CD4-positive, alpha-beta T cell treated with Interleukin-10 for 1 hour (primary cell): ENCODE data around the gene CNBD2.
"Not testable (repeated sequence)": the region's sequence is repeated elsewhere in the genome, so short reads cannot be mapped to it uniquely, and the experiment has no call there.

Source experiments
- DNase-seq: peaks from one replicate; pipeline ENCODE4 v3.0.0-alpha.2; 2020

Gene CNBD2

DNA sequence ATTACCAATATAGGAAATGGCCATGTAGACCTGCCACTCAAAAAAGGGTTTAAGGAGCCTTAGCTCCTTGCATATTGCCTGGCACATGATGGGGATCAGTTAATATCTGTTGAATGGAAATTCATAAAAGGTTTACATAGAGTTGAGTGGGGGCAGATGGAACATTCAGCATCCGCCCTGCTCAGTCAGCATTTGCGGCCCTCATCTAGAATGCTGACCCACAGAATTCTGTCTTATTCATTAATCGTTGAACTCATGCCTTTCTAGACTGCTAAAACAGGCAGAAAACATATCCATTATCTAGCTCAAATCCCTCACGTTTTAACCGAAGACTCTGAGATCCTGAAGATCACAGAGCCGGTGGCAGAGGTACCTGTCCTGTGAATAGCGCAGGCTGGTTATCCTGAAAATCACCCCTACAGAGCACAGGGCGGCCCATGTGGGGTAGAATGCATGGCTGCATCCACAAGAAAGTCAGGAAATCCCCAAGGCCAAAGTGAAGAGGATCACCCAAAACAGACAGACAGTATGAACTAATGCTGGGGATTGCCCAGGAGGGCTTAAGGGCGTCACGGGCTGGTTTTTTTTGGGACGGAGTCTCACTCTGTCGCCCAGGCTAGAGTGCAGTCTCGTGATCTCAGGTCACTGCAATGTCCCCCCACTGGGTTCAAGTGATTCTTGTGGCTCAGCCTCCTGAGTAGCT lies 59.9 kb downstream of the CNBD2 start:
- no peak for DNase-seq

DNA sequence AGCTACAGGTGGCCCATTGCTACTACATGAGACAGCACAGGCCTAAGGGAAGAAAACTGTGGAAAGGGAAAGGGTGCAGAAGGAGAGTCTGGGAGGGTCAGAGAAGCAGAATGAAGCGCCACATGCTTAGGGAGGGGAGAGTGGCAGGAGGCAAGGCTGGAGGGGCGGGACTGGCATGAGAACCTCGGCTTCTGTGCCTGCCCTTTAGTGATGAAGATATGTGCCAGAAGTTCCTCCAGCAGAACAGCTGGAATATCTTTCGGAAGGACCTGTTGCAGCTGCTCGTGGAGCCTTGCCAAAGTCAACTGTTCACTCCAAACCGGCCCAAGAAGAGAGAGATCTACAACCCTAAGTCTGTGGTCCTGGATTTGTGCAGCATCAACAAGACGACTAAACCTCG lies 61.8 kb downstream of the CNBD2 start:
- DNase-seq: no peak

DNA sequence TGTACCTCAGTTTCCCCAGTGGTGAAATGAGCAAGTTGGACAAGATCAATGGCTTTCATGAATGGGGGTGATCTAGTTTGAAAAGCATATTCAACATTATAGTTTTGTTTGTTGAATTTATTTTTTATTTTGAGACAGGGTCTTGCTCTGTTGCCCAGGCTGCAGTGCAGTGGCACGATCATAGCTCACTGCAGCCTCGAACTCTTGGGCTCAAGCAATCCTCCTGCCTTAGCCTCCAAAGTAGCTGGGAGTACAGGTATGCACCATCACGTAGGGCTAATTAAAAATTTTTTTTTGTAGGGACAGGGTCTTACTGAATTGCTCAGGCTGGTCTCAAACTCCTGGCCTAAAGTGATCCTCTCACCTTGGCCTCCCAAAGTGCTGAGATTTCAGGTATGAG lies 63.4 kb downstream of the CNBD2 start:
- no peak for DNase-seq

DNA sequence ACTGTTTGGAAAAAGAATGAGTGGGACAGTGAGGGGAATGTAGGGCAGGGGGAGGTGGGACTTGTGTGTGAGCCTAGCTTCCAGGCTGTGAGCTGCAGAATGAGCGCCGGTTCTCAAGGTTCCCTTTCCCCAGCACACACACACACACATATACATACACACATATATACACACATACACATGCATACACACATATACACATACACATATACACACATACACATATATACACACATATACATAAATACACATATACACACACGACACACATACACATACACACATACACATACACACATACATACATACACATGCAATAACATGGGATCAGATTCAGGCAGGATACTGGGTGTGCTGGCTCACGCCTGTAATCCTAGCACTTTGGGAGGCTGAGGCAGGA lies 66.5 kb downstream of the CNBD2 start:
- no peak for DNase-seq

DNA sequence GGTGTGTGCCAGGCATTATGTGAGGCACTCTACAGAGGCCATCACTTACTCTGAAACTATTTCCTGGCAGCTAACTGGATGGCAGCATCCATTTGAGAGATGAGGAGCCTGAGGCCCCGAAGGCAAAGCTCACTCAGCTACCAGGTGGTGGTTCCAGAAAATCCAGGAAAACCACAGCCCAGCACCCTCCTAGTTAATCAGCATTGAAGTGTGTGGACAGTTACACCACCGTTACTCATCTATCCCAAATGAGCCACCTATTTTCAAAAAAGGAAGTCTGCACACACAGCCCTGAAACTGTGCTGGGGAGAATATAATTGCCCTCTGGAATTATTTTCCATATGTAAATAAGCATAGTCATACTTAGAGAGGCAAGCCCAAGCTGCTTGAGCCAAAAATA lies 67.4 kb downstream of the CNBD2 start:
- no peak for DNase-seq

DNA sequence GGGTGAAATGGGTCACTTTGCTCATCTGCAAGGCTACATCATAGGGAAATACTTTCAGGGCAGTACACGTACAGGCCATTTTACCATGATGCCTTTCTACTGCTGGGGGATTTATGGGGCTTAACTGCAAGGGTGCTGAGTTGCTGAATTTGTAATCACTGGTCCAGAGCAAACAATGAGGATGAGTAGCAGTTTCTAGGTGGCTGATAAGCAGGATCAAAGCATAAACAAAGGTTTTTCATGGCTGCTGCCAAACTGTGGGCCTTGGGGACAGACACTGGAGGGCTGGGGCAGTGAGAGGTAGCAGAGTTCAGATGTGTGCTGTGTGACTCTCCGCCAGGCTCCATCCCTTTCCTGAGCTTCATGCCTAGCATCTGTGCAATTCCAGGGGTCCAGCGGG lies 68.3 kb downstream of the CNBD2 start:
- no peak for DNase-seq

DNA sequence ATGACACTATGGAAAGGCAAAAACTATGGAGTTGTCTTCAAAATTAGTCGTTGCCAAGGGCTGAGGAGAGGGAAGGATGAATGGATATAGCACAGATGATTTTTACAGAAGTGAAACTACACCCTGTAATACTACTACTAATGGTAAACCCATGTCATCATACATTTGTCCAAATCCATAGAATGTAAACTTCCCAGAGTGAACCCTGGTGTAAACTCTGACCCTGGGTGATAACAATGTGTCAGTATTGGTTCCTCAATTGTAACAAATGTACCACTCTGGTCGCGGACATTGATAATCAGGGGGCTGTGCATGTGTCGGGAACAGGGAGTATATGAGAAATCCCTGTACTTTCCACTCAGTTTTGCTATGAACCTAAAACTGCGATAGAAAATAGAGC lies 72.2 kb downstream of the CNBD2 start:
- DNase-seq: no peak

DNA sequence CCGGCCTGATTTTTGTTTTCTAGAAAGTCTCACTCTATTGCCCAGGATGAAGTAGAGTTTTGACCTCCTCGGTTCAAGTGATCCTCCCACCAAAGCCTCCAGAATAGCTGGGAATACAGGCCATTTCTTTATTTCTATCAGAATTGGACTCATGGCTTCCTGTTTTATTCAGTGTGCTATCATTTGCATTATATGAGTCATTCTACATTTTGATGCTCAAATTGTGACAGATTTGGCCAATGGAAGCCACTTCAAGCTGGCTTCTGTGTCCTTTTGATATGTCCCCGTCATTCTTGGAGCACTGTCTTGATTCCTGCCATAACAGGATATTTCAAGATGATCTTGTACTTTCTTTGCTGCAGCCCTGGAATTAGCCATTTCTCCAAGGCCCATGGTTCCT lies 75.1 kb downstream of the CNBD2 start:
- DNase-seq: no peak

DNA sequence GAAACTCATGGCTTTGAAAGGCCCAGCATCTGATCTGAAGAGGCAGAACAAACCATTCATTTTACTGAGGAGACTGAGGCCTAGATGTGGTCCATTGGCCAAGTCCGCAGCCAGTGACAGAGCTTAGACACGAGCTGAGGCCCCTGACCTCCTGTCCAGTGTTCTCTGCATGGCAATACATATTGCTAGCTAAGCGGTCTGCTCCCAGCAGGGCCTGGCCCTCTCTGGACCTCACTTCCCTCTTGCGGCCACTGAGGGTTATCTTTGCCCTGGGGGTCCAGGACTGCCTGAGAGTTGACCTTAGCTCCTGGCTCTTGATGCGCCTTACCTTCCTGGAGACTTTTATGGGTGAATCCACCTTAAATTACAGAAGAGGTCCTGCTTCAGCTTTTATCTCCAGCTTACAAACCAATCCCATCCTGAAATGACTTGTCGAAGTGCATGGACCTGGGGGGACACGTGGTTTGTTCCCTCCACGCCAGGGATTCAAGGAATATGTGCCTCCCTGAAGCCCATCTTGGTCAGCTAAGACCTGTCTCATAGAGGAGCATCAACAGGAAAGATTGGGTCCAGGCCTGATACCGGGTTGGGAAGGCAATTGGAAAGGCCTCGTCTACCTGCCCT lies 75.6 kb downstream of the CNBD2 start:
- DNase-seq: no peak

DNA sequence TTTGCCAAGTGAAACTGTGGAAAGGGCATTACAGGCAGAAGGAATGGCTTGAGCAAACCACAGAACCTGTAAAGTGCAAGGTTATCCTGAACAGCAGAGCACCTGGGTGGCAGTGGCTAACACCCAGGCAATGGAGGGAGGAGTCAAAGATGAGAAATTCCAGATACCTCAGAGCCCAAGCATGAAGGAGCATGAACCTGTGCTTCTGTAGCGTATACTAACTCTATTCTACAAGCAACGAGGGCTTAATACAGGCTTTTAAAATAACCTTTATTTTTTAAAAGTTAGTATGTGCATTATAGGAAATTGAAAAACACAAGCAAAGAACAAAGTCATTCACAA lies 77.0 kb downstream of the CNBD2 start:
- no peak for DNase-seq

DNA sequence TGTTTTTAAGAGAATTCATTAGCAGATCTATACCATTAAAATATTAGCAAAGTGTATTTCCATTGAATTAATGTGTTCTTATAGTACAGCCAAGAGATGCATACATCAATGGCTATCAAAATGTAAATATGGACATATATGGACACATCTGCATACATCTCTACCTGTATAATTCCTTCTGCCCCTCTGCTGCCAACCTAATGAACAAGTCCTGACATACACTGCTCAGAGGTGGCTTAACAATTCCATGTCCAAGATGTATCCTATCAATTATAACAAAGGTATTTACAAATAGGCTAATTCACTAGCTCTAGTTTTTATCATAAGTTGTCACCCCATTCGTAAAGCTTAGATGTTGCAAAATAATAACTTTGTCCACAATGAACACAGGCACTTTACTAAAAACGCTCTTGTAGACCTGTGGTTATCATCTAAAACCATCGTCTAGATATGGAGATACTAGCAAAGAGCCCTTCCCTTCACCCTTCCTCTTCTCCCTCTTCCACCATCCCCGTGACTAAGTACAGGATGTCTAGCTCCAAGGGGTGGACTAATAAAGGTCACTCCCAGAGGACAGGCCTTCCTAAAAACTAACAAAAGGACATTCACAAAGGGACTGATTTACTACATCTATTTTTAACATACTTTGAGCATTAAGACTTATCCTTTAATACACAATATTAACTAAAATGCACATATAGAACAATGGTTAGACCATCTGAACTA lies 77.8 kb downstream of the CNBD2 start:
- DNase-seq: not testable (repeated sequence)

DNA sequence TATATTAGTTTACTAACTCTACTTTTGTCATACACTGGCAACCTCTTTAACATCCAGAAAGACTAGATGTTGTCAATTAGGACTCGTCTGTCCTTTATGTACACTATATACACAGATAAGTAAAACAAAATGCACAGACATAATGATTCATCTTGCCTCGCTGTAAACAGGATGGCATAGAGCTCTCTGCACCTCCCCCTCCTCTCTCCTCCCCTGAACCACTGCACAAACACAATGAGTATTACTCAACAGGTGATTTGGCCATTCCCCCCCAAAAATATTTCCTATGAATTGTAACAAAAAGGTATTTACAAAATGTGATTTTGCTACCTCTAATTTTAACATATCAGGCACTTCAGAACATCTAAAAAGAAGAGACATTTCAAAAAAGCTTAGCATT lies 81.0 kb downstream of the CNBD2 start:
- peak; percentile 27 for DNase-seq

DNA sequence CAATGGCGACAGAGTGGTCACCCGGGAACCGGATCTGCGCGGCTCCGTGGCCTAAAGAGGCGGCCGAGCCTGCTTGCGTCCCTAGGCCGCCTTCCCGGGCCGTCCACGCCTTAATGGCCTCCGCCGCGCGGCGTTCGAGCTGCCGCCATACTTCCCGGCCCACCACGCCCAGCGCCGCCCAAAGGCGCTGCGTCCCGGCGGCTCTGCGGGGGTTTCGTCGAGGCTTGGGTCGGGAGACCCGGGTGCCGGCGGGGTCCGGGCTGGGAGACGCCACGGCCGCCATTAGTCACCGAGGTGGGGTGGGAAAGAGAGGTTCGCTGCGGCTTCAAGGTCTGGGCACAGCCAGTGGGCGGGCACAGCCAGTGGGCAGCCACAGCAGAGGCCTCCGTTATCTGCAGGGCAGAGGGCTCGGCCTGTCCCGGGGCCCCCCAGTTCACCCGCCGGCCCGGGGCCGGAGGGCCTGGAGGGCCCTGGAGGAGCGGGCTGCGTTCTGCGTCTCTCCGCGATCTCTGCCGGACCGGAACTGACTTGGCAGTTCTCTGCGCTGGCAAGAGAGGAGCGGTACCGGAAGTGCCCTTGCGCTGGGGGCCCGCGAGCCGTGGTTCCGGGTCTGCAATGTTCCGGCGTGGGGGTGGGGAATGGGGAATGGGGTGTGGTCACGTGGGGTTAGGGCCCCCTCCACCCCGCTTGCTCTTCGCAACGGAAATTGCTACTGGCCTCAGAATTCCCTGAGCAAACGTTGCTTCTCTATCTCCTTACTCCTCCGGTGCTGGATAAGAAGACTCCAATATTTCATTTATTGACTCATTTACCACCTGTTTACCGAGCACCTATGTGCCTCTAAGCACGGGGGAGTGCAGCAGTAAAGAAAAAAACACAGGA lies 82.3 kb downstream of the CNBD2 start:
- peak; percentile 90 for DNase-seq

DNA sequence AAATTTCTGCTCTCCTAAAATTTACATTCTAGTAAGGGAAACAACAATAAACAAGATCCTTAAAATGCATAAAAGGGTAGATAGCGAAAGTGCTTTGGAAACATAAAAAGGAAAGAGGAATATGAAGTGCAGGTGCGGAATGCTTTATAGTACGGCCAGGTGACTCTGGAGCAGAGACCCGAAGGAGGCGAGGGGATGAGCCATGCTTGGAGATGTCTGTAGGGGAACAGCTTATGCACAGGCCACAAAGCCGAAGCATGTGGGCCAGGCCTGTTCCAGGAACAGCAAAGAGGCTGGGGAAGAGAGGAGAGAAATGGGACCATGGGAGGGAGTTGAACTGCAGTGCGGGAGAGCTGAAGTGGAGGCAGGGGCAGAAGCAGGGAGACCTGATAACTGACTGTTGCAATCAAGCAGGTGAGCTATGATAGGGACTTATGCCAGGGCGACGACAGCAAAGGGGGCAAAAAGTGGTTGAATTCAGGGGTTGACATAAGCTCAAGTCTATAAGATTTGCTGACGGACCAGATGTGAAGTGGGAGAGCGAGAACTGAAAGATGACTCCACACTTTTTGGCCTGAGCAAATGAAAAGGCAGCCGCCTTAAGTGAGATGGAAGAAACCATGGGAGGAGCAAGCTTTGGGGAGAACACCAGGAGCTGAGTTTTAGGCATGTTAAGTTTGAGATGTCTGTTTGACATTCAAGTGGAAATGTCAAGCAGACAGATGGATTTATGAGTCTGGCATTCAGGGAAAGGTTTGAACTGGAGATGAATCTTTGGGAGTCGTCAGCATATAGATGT lies 83.1 kb downstream of the CNBD2 start:
- no peak for DNase-seq

DNA sequence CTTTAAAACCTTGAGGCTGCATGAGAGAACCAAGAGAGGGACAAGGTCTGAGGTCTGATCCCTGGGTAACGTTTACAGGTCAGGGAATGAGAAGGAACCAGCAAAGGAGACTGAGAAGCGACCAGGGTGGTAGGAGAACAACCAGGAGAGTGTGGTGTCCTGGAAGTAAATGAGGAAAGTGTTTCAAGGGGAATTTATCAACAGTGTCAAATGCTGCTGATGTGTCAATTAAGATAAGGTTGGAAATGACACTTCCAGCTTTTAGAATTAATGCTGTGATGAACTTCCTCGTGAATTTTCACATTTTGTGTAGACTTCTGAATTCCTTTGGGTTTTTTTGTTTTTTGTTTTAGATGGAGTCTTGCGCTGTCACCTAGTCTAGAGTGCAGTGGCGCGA lies 83.7 kb downstream of the CNBD2 start:
- no peak for DNase-seq

DNA sequence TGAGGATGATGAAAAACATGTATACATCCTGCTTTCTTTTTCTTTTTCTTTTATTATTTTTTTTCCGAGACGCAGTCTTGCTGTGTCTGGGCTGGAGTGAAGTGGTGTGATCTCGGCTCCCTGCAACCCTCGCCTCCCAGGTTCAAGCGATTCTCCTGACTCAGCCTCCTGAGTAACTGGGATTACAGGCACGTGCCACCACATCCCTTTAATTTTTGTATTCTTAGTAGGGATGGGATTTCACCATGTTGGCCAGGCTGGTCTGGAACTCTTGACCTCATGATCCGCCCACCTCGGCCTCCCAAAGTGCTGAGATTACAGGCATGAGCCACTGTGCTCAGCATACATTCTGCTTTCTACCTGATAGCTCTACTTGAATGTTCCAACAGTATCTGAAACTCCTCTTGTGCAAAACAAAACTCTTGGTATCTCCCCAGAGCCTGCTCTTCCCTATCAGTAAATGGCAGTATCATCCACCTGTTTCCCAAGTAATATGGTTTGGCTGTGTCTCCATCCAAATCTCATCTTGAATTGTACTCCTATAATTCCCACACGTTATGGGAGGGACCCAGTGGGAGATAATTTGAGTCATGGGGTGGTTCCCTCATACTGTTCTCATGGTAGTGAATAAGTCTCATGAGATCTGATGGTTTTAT lies 85.6 kb downstream of the CNBD2 start:
- not testable (repeated sequence) for DNase-seq

DNA sequence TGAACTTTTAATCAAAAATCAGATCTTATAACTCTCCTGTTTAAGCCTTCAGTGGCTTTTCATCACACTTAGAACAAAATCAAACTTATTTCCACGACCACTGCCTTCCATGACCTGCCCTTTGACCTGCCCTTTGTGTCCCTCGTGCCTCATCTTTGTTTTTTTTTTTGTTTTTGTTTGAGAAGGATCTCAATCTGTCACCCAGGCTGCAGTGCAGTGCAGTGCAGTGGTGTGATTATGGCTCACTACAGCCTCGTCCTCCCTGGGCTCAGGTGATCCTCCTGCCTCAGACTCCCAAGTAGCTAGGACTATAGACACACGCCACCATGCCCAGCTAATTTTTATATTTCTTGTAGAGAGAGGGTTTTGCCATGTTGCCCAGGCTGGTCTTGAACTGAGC lies 86.8 kb downstream of the CNBD2 start:
- DNase-seq: no peak

DNA sequence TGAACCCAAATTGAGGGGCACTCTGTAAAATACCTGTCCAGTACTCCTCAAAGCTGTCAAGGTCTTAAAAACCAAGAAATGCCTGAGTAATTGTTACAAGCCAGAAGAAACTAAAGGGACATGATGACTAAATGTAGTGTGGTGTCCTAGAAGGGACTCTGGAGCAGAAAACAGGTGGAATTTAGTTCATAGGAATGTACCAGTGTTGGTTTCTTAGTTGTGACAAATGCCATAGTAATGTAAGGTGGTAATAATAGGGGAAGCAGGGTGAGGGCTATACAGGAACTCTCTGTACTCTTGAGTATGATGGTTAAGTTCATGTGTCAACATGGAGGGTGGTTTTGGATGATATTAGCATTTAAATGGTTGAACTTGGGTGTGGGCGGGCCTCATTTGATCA lies 92.3 kb downstream of the CNBD2 start:
- DNase-seq: no peak

DNA sequence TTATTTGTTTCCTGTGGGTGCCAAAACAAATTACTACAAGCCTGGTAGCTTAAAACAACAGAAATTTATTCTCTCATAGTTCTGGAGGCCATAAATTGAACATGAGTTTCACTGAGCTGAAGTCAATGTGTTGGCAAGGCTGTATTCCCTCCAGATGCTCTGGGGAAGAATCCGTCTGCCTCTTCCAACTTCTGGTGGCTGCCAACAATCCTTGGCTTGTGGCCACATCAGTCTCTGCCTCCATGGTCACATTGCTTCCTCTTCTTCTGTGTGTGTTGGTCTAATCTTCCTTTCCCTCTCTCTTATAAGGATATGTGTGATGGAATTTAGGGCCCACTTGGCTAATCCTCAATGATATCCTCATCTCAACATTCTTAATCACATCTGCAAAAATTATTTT lies 93.4 kb downstream of the CNBD2 start:
- DNase-seq: no peak

DNA sequence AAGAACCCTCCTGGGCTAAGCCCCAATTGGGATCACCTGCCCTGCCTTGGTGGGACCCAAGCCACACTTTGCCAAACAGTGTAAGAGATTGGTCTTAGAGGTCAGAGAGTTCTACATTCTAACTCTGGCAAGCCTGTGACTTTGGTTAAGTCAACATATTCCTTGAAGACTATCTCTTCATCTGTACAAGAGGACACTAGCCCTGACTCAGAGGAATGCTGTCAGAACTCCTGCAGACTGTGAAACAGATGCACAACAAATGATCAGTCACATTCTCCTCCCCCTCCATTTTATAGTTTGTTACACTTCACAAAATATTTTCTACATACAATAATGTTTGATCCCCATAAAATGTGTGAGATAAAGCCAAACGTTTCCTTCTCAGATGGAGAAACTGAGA lies 94.4 kb downstream of the CNBD2 start:
- DNase-seq: no peak

DNA sequence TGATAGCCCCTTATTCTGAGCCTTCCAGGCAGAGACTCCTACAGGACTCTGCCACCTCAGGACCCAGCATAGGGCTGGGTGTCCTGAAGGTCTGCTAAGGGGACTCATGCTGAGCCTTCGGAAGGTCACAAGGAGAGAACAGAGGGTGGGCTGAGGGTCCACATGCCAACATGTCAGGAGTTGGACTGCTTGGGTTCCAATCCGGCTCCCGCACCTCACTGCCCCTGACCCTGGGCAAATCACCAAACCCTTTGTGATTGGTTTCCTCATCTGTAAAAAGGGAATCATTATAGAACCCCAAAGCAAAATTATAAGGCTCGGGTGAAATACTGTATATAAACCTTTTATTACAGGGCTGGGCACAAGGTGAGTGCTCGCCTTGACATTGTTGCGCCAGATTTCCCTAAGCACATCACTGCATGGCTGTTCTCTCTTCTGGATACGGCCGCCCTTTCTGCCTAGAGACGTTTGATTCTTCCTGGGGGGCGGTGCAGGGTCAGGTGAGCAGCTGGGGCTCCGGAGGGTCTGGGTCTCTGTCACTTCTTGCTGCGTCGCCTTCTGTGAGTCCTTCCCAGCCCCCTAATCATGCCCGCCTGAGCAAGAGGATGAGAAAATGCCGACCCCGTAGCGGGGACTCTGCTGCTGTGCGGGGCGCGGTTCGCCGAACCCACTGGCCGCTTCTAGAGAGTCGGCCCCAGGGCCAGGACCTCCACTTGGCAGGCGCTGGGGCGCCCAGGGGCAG lies 95.7 kb downstream of the CNBD2 start:
- DNase-seq: no peak
